ENCODE data around the gene ACOT11.

Gene ACOT11

DNA sequence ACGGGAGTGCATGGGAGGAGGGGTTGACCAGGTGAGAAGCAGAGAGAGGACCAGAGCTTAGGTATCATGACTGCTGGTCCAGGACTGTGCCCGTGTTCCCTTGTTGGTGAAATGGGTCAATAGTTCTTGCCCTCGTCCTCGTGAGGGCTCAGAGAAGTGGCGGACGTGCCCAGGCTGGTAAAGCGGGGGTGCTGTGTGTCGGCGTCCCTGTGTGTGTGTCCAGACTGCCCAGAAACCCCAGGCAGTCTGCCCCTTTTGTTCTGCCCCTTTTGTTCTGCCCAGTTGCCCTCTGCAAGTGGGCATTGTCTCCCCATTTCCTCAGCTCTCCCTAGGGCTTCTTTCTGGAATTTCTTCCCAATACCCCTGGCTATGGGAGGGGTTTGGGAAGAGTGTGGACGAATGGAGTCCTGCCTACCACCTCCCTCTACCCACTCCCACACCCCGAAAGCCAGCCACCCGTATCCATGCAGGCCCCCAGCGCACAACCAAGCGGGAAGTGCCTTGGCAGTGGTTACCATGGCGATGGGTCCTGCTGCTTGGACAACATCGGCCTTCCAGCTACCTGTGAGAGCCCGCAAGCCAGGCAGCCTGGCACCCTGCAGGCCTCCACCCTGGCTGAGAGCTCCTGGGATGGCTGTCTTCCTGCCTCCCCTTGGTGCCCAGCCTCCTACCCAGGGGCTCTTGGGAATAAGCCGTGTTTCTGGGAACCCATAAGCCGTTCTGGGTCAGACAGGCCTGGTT, 34.7 kb downstream of the ACOT11 start:
- TF ChIP-seq EZH2 (IDR thresholded peaks at IDR 0.05; ENCODE audit: borderline replicate concordance, low read depth, low read length, severe bottlenecking), result no peak
- TF ChIP-seq, protein P1, sequence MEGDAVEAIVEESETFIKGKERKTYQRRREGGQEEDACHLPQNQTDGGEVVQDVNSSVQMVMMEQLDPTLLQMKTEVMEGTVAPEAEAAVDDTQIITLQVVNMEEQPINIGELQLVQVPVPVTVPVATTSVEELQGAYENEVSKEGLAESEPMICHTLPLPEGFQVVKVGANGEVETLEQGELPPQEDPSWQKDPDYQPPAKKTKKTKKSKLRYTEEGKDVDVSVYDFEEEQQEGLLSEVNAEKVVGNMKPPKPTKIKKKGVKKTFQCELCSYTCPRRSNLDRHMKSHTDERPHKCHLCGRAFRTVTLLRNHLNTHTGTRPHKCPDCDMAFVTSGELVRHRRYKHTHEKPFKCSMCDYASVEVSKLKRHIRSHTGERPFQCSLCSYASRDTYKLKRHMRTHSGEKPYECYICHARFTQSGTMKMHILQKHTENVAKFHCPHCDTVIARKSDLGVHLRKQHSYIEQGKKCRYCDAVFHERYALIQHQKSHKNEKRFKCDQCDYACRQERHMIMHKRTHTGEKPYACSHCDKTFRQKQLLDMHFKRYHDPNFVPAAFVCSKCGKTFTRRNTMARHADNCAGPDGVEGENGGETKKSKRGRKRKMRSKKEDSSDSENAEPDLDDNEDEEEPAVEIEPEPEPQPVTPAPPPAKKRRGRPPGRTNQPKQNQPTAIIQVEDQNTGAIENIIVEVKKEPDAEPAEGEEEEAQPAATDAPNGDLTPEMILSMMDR (IDR thresholded peaks at IDR 0.05; ENCODE audit: borderline replicate concordance, extremely low read depth, low read length, poor library complexity, severe bottlenecking), result no peak
- ATAC-seq (ENCODE audit: insufficient read depth, low read depth) (no peak), DNase-seq (no peak)
- no peaks in the 10 kb centered on the region for H3K4me1 ChIP-seq (ENCODE audit: insufficient read depth, low read length)
- H3K36me3 ChIP-seq (ENCODE audit: insufficient read depth, low read length), result no peaks in the 10 kb centered on the region
- H3K79me2 ChIP-seq (ENCODE audit: insufficient read depth, low read length), result no peaks in the 10 kb centered on the region
- H3K9me3 ChIP-seq (ENCODE audit: insufficient read depth, low read length, severe bottlenecking), result no peaks in the 10 kb centered on the region
- H3K4me3 ChIP-seq (ENCODE audit: low read depth in 1 of 2, low read length in 2 of 2), result no peak overlapping the region
- no peak overlapping the region for H3K4me2 ChIP-seq (ENCODE audit: insufficient read depth, low read length)
- H3K27me3 ChIP-seq (ENCODE audit: insufficient read depth, low read length, poor library complexity), result no peaks in the 10 kb centered on the region
- no peak overlapping the region for H2AFZ ChIP-seq (ENCODE audit: low read depth, low read length)
- H4K20me1 ChIP-seq (ENCODE audit: insufficient read depth, low read length), result no peaks in the 10 kb centered on the region; the same call in 1 of the 2 replicates
- H3K27ac ChIP-seq (ENCODE audit: low read length), result no peak overlapping the region
- H3K9ac ChIP-seq (ENCODE audit: low read depth, low read length), result no peak overlapping the region

DNA sequence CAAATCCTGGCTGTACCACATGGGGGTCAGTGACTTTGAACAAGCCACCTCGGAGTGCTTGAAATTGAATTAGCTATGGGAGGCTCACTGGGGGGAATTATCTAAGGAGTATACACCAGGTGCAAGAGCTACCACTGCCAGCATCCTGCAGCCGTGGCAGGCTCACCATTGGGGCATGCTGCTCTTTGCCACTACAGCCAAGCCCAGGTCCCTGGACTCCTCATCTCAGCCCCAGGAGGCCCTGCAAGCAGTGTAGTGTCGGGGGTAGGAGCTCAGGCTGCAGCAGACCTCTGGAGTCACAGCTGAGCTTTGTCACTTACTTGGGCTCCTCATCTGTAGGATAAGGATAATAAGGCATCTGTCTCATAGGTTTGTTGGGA, 35.3 kb downstream of the ACOT11 start:
- TF ChIP-seq EZH2 (IDR thresholded peaks at IDR 0.05; ENCODE audit: borderline replicate concordance, low read depth, low read length, severe bottlenecking), result no peak
- TF ChIP-seq, protein P1 (IDR thresholded peaks at IDR 0.05; ENCODE audit: borderline replicate concordance, extremely low read depth, low read length, poor library complexity, severe bottlenecking), result no peak
- DNase-seq, result no peak
- no peaks in the 10 kb centered on the region for H3K27me3 ChIP-seq (ENCODE audit: insufficient read depth, low read length, poor library complexity)
- no peaks in the 10 kb centered on the region for H3K9me3 ChIP-seq (ENCODE audit: insufficient read depth, low read length, severe bottlenecking)
- peaks cover 2% of the 10 kb centered on the region for H3K4me1 ChIP-seq (ENCODE audit: insufficient read depth, low read length)
- H3K36me3 ChIP-seq (ENCODE audit: insufficient read depth, low read length), result no peaks in the 10 kb centered on the region
- H3K4me3 ChIP-seq (ENCODE audit: low read depth in 1 of 2, low read length in 2 of 2), result no peak overlapping the region
- H3K27ac ChIP-seq (ENCODE audit: low read length), result no peak overlapping the region
- H2AFZ ChIP-seq (ENCODE audit: low read depth, low read length), result no peak overlapping the region
- no peaks in the 10 kb centered on the region; the same call in 1 of the 2 replicates for H4K20me1 ChIP-seq (ENCODE audit: insufficient read depth, low read length)
- no peak for ATAC-seq (ENCODE audit: insufficient read depth, low read depth)
- H3K4me2 ChIP-seq (ENCODE audit: insufficient read depth, low read length), result no peak overlapping the region
- H3K9ac ChIP-seq (ENCODE audit: low read depth, low read length), result no peak overlapping the region
- no peaks in the 10 kb centered on the region for H3K79me2 ChIP-seq (ENCODE audit: insufficient read depth, low read length)

DNA sequence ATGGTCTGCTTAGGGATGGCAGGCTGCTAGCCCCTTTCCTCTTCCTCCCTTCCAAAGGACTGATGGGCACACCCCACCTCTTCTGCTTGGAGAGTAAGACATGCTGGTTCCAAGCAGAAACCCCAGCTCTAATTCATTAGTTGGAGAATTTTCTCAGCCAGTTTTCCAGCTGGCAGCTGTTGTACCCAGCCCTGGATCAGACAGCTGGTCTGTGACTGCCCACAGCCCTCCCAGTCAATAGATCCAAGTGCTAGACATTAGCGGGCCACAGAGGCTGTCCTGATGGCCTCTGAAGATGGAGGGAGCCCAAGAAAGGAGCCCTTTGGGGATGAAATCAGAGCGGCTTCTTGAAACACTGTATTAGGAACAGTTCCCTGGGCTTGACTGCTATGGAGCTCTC, 35.8 kb downstream of the ACOT11 start:
- H3K9ac ChIP-seq (ENCODE audit: low read depth, low read length), result no peak overlapping the region
- no peaks in the 10 kb centered on the region for H3K36me3 ChIP-seq (ENCODE audit: insufficient read depth, low read length)
- H3K27me3 ChIP-seq (ENCODE audit: insufficient read depth, low read length, poor library complexity), result no peaks in the 10 kb centered on the region
- no peak overlapping the region for H3K27ac ChIP-seq (ENCODE audit: low read length)
- DNase-seq (no peak), ATAC-seq (ENCODE audit: insufficient read depth, low read depth) (no peak)
- no peaks in the 10 kb centered on the region; the same call in 1 of the 2 replicates for H4K20me1 ChIP-seq (ENCODE audit: insufficient read depth, low read length)
- no peaks in the 10 kb centered on the region for H3K9me3 ChIP-seq (ENCODE audit: insufficient read depth, low read length, severe bottlenecking)
- TF ChIP-seq, protein P1 (IDR thresholded peaks at IDR 0.05; ENCODE audit: borderline replicate concordance, extremely low read depth, low read length, poor library complexity, severe bottlenecking), result no peak
- TF ChIP-seq EZH2 (IDR thresholded peaks at IDR 0.05; ENCODE audit: borderline replicate concordance, low read depth, low read length, severe bottlenecking), result no peak
- no peak overlapping the region for H2AFZ ChIP-seq (ENCODE audit: low read depth, low read length)
- H3K4me2 ChIP-seq (ENCODE audit: insufficient read depth, low read length), result no peak overlapping the region
- H3K4me1 ChIP-seq (ENCODE audit: insufficient read depth, low read length), result peaks cover 6% of the 10 kb centered on the region
- no peaks in the 10 kb centered on the region for H3K79me2 ChIP-seq (ENCODE audit: insufficient read depth, low read length)
- H3K4me3 ChIP-seq (ENCODE audit: low read depth in 1 of 2, low read length in 2 of 2), result no peak overlapping the region
